ENCODE data around the gene EPS8L2.
"Not testable (repeated sequence)": the region's sequence is repeated elsewhere in the genome, so short reads cannot be mapped to it uniquely, and the experiment has no call there.

EPS8L2 gene

GRCh38 chr11:726278-727220 is 20.5 kb downstream of the EPS8L2 start:
- DNase-seq: no peak

- DNase-seq: no peak
Observed at GRCh38 chr11:727281-727701, 21.3 kb downstream of the EPS8L2 start.

- DNase-seq: peak; percentile 89
Observed at GRCh38 chr11:727859-728748, 22.1 kb downstream of the EPS8L2 start.

- no peak for DNase-seq
Observed at GRCh38 chr11:728901-729491, 23.0 kb downstream of the EPS8L2 start.

GRCh38 chr11:729492-730074 is 23.6 kb downstream of the EPS8L2 start:
- DNase-seq: no peak

- no peak for DNase-seq
Observed at GRCh38 chr11:733072-733471, 27.0 kb downstream of the EPS8L2 start.

- not testable (repeated sequence) for DNase-seq
Observed at GRCh38 chr11:734541-734940, 28.5 kb downstream of the EPS8L2 start.

- DNase-seq: no peak
Observed at GRCh38 chr11:737366-737765, 31.3 kb downstream of the EPS8L2 start.

- not testable (repeated sequence) for DNase-seq
Observed at GRCh38 chr11:737899-738298, 31.9 kb downstream of the EPS8L2 start.

GRCh38 chr11:742156-742546 is 36.1 kb downstream of the EPS8L2 start:
- DNase-seq: no peak

GRCh38 chr11:742571-743201 is 36.7 kb downstream of the EPS8L2 start:
- DNase-seq: no peak

GRCh38 chr11:745428-745827 is 39.4 kb downstream of the EPS8L2 start:
- no peak for DNase-seq

GRCh38 chr11:746289-747157 is 40.5 kb downstream of the EPS8L2 start:
- no peak for DNase-seq

GRCh38 chr11:747158-748006 is 41.4 kb downstream of the EPS8L2 start, which contains the start of gene TALDO1:
TSS of gene TALDO1 (plus strand) at chr11:747464. CDS start at chr11:747482, 18 bp downstream.
- DNase-seq: peak; percentile 86

- no peak for DNase-seq
Observed at GRCh38 chr11:748007-748359, 42.0 kb downstream of the EPS8L2 start.

GRCh38 chr11:749731-750130 is 43.7 kb downstream of the EPS8L2 start:
- no peak for DNase-seq

- DNase-seq: no peak
Observed at GRCh38 chr11:760236-760635, 54.2 kb downstream of the EPS8L2 start.

GRCh38 chr11:761526-762108 is 55.6 kb downstream of the EPS8L2 start:
- no peak for DNase-seq

- DNase-seq: peak; percentile 27
Observed at GRCh38 chr11:762421-763072, 56.5 kb downstream of the EPS8L2 start.
